GM19395 (cell line): ENCODE data around the gene KLHL29.

ENCODE experiments used
- ATAC-seq: cut with Tn5 transposase; IDR thresholded peaks from one replicate; pipeline ENCODE4 v1.9.1; 2021; ENCODE audit warnings: mild to moderate bottlenecking, moderate library complexity; ENCODE audit not compliant: unreplicated experiment

Gene KLHL29

GRCh38 chr2:23488584-23488983 lies 103.6 kb downstream of the KLHL29 start:
- ATAC-seq = no peak

DNA sequence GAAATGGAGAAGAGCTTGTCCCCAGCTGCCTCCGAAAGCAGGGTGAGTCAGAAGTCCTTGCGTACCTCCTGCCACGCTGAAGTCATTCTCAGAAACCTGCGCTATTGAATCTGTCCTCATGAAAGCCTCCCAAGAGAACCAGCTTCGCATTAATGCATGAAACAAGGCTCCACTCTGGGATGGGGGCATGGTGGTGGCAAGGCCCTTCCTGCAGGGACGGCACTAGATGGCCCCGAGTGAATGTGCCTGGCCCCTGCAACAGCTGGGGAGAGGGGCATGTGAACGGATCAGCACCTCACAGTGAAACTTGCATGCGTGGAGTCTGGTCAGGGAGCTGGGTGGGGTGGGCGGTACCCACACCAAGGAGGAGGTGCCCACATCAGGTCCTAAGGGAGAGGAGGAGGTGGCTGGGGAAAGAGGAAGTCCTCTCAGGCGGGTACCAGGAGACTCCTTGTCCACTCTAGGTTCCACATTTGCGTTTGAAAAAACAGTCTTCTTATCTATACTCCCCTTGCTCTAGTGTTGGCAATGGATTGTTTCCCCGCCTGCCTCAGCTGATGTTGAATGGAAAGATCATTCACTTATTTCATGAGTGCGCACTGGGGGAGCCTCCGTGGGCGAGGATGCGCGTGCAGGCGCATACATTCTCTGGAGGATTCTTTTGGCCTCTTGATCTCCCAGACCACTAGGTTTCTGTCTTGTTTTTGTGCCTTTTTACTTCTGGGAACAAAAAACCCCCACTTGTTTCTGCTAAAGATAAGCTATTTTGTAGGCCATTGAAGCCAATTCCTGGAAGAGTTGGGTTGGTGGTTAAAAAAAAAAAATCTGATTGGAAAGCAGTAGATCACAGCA lies 104.7 kb downstream of the KLHL29 start:
- ATAC-seq = no peak

DNA sequence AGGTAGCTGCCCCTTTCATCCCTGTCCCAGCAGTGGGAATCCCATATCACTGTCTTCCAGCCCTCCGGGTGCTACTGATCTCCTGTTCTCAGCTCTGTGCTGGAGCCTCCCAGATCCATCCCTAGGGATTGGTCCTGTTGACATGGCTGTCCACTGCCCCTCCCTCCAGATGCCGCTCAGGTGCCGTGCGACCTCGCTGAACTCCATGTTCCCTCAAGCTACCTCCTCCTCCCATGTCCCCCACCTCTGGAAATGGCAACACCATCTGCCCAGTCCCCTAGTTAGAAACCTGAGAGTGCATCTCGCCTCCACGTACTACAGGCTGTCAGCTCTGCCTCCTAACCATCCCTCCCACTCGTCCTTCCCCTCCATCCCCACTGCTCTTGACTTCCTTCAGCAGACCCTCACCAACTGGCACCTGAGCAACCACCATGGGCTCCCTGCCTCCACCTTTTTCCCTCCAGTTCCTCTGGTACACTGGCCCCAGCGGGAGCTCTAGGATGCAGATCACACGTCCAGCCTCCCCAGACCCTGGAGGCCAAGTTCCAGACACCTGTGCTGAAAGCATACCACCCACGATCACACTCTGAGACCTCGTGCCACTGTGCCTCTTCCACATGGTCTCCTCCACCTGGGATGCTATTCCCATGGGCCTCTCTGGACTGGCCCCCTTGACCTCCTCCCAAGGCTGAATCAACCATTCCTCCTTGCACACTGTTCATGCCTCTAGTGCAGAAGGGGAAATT lies 106.8 kb downstream of the KLHL29 start:
- ATAC-seq = no peak

GRCh38 chr2:23492337-23492675 lies 107.3 kb downstream of the KLHL29 start:
- no peak for ATAC-seq

DNA sequence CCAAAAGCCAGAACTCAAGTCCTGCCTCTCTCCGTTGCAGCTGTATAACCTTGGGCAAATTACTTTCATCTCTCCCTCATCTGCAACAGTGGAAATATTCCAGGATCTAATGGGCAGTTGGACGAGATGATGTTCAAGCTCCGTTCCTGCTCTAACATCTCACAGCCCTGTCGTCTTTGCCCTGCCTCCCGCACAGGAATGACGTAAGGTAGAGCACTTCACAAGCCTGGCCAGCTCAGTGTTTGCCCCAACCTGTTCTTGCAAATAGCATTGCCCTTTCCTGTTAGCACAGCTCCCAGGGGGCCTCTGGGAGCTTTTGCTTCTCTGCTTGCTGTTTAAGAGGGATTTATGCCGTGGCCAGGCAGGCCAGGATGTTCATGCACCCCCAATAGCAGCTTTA lies 107.9 kb downstream of the KLHL29 start:
- no peak for ATAC-seq

- ATAC-seq = no peak
Observed at GRCh38 chr2:23493846-23494245, 108.9 kb downstream of the KLHL29 start.

DNA sequence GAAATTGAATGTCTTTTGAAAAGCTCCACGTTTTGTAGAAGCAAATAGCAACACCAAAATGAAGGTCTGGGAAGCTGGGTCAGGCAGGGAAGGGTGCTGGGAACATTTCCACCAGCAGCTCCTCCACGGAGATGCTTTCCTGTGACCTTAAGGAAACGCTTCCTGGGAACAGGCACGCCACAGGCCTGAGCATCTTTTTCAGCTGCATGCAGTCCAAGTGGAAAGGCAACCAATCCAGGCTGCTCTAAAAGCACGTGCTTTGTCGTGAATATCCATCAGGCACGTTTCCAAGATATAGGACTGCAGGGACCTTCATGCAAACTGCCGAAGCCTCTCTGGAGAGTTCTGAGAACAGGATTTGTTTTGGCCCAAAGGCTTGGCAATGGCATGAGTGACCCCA lies 109.3 kb downstream of the KLHL29 start:
- ATAC-seq = no peak

DNA sequence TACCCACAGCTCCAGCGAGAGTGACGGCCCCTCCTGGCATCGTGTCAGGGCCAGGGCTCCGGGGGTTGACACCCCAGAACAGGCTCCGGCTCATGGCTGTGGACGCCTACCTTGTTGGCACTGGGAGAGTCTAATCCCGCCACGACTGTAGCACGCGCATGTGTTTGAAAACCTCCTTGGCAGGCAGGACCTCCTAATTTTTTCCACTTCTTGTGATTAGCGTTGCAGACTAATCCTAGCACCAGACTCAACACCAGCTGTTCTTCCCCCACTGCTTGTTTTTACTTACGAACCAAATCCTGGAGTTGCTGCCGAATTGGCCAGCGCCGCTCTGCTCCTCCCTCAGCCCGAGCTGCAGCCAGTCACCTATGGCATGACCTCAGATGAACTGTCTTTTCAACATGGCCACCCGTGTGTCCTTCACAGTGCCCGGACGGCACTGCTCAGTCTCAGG lies 110.7 kb downstream of the KLHL29 start:
- ATAC-seq = no peak

DNA sequence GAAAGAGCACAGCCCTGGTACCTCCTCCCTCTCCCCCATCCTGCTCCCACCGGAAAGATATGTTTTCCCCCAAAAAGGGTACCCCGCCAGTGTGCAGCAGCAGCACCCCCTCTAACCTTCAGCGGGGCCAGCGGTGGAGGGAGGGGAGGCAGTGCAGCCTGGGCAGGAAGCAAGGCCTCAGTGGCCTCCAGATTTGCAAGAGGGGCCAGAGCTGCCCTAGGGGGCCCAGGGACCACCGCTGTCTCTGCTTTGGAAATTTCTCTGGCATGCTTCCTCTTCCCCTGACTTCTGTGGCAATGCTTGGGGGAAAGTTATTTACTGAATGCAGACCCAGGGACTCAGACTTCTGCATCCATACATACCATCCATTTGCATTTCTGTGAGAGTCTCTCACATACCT lies 111.5 kb downstream of the KLHL29 start:
- no peak for ATAC-seq

DNA sequence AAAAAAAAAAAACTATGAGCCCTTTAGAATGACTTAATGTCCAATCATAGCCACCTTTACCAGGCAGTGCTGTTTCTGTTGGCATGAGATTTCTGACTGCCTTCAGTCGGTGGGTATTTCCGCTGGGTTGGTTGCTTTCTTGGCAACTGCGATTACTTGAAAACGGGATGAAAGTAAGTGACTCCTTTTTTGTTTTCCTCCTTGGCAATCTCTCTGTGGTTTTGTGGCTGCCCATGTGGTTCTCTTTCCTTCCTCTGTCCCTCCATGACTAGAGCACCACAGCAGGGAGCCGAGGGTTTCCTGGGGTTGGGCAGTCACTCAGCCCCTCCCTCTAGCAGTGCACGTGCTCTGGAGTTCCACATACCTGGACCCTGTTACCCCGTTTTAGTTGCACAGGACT lies 112.1 kb downstream of the KLHL29 start:
- ATAC-seq = no peak

- ATAC-seq = no peak
Observed at GRCh38 chr2:23497536-23497935, 112.6 kb downstream of the KLHL29 start.

GRCh38 chr2:23498943-23499342 lies 114.0 kb downstream of the KLHL29 start:
- no peak for ATAC-seq

GRCh38 chr2:23499439-23499838 lies 114.5 kb downstream of the KLHL29 start:
- ATAC-seq = no peak

GRCh38 chr2:23500836-23501235 lies 115.9 kb downstream of the KLHL29 start:
- ATAC-seq = no peak

- no peak for ATAC-seq
Observed at GRCh38 chr2:23502096-23502495, 117.1 kb downstream of the KLHL29 start.

DNA sequence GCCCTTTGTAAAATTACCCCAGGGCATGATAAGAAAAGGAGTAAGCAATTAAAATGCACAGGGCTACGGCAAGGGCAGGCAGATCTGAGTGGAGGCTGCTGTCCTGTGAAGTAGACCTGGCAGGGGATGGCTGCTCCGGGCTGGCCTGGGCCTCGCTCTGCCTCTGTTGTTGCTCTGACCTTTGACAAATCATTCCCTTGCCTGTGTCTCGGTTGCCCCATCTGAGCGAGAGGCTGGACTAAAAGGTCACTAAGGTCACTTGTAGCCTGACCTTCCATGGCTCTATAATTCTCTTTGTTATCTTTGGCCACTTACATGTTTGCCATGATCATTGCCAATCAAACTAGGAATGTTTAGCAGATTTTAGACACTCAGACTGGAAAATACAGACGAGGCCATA lies 118.1 kb downstream of the KLHL29 start:
- ATAC-seq = no peak

GRCh38 chr2:23503682-23504081 lies 118.7 kb downstream of the KLHL29 start:
- no peak for ATAC-seq

DNA sequence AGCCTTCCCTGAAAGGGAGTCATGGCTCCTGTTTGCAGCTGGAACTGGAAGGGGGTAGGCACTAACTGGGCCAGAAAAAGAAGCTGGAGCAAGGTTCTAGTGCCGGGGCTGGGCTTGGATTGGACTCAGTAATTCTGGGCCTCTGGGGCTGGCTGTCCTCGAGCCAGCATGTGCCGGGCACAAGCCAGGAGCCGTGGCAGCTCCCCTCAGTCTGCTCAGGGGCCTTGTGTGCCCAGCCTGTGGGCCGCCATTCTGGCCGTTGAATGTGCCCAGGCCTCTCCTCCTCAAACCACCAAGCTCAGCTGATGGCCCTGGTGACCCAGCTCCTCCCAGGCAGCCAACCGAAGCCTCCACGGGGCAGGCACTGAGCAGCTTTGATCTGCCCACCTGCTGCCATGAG lies 119.6 kb downstream of the KLHL29 start:
- no peak for ATAC-seq

- no peak for ATAC-seq
Observed at GRCh38 chr2:23505218-23505983, 120.4 kb downstream of the KLHL29 start.

DNA sequence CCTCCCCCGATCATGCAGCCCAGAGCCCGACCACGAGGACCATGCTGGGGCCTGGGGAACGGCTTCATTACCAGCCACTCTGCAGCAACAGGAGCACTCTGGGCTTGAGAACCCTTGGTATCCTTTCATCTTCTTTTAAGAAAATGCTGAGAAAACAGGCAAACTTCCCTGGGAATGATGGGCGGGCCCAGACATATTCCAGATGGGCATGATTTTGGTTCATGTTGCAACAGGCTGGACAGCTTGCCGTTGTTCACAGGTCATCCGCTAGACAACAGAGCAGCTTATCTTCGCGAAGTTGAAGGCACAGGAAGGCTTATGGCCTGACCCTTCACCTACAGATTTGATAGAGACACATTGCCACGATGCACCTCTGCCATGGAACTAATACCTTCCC lies 121.0 kb downstream of the KLHL29 start:
- ATAC-seq = no peak

DNA sequence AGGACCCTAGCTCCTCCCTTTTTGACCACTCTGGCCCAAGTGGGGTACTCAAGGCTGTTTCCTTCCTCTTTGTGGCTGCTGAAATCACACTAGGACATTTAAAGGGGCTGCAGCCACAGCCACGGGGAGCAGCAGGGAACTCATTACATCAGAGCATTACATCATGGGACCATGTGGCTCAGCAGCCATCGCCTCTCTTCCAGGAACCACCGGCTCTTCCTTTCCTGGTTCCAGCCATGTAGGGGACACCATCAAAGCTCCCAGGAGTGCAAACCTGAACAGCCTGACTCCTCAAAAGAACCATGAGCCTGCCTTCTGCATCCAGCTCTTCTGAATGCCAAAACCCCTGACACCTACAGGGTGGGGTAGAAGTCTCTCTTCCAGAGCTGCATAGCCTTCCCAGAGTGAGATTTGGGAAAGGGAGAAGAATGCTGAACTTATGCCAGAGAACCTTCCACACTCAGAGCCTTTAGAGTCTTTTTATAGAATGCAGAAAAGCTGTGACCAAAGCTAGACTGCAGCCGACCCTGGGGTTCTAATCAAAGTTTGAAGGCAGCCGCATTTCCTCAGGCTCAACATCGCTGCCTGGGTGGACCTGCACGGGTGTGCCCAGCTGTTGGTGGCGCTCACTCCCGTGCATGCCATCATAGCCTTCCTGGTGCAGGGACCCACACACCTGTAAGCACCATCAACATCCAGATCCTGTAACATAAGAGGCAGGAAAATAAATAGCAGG lies 121.7 kb downstream of the KLHL29 start:
- no peak for ATAC-seq
